ENCODE data around the gene PRKAR1A.
A peak's percentile ranks its signal among the peaks of the same experiment; 100 is the strongest.
"Not testable (repeated sequence)": the region's sequence is repeated elsewhere in the genome, so short reads cannot be mapped to it uniquely, and the experiment has no call there.

PRKAR1A gene

GRCh38 chr17:68514831-68515635 lies 2.8 kb downstream of the PRKAR1A start:
- TF ChIP-seq CTCF (IDR thresholded peaks at IDR 0.05; ENCODE audit: low read depth, low read length, poor library complexity, severe bottlenecking) (no peak), EZH2phosphoT487 (IDR thresholded peaks at IDR 0.05; ENCODE audit: borderline replicate concordance, low read length) (no peak)
- H4K20me1 ChIP-seq (ENCODE audit: control insufficient read depth, insufficient read depth, low read depth, low read length), result peaks cover 20% of the 10 kb centered on the region
- no peaks in the 10 kb centered on the region for H3K9me2 ChIP-seq (replicated peaks; ENCODE audit: control insufficient read depth, low read length)
- H3F3A ChIP-seq (ENCODE audit: control insufficient read depth, insufficient read depth), result no peaks in the 10 kb centered on the region
- H3K27me3 ChIP-seq (ENCODE audit: control insufficient read depth, low read length), result no peaks in the 10 kb centered on the region
- no peak overlapping the region for H3K27ac ChIP-seq (ENCODE audit: low read depth, low read length)
- H3K4me2 ChIP-seq (ENCODE audit: low read length), result peak overlapping the region; percentile 86
- H3K9me3 ChIP-seq (ENCODE audit: control insufficient read depth, insufficient read depth, low read length), result no peaks in the 10 kb centered on the region
- H3K79me2 ChIP-seq (ENCODE audit: control insufficient read depth, low read length), result peaks cover 67% of the 10 kb centered on the region
- peaks cover 32% of the 10 kb centered on the region for H3K4me1 ChIP-seq (ENCODE audit: control insufficient read depth, low read length)
- H3K4me3 ChIP-seq (ENCODE audit: low read length), result peak overlapping the region; percentile 88
- peaks cover 76% of the 10 kb centered on the region for H3K36me3 ChIP-seq (ENCODE audit: control insufficient read depth, low read length)

- Histone ChIP-seq H3K27me3 (ENCODE audit: control insufficient read depth, low read length) (no peaks in the 10 kb centered on the region), H3K4me3 (ENCODE audit: low read length) (no peak overlapping the region), H3K27ac (ENCODE audit: low read depth, low read length) (no peak overlapping the region), H4K20me1 (ENCODE audit: control insufficient read depth, insufficient read depth, low read depth, low read length) (peaks cover 20% of the 10 kb centered on the region), H3K79me2 (ENCODE audit: control insufficient read depth, low read length) (peaks cover 72% of the 10 kb centered on the region), H3K36me3 (ENCODE audit: control insufficient read depth, low read length) (peaks cover 76% of the 10 kb centered on the region), H3K4me1 (ENCODE audit: control insufficient read depth, low read length) (peaks cover 17% of the 10 kb centered on the region), H3K9me2 (replicated peaks; ENCODE audit: control insufficient read depth, low read length) (no peaks in the 10 kb centered on the region), H3F3A (ENCODE audit: control insufficient read depth, insufficient read depth) (no peaks in the 10 kb centered on the region), H3K4me2 (ENCODE audit: low read length) (no peak overlapping the region), H3K9me3 (ENCODE audit: control insufficient read depth, insufficient read depth, low read length) (no peaks in the 10 kb centered on the region)
- TF ChIP-seq CTCF (IDR thresholded peaks at IDR 0.05; ENCODE audit: low read depth, low read length, poor library complexity, severe bottlenecking) (no peak), EZH2phosphoT487 (IDR thresholded peaks at IDR 0.05; ENCODE audit: borderline replicate concordance, low read length) (no peak)
Measured at GRCh38 chr17:68516732-68517131, 4.5 kb downstream of the PRKAR1A start.

DNA sequence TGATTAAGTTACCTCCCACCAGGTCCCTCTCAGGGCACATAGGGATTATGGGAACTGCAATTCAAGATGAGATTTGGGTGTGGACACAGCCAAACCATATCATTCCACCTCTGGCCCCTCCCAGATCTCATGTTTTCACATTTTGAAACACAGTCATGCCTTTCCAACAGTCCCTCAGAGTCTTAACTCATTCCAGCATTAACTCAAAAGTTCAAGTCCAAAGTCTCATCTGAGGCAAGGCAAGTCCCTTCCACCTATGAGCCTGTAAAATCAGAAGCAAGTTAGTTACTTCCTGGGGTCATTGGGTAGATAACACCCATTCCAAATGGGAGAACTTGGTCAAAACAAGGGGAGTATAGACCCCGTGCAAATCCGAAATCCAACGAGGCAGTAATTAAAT lies 5.4 kb downstream of the PRKAR1A start:
- H3K36me3 ChIP-seq (ENCODE audit: control insufficient read depth, low read length), result peaks cover 82% of the 10 kb centered on the region
- H3K4me3 ChIP-seq (ENCODE audit: low read length); H3F3A ChIP-seq (ENCODE audit: control insufficient read depth, insufficient read depth); H3K9me3 ChIP-seq (ENCODE audit: control insufficient read depth, insufficient read depth, low read length); H3K27ac ChIP-seq (ENCODE audit: low read depth, low read length); H3K4me2 ChIP-seq (ENCODE audit: low read length); H3K9me2 ChIP-seq (replicated peaks; ENCODE audit: control insufficient read depth, low read length); H3K27me3 ChIP-seq (ENCODE audit: control insufficient read depth, low read length): not testable (repeated sequence)
- peaks cover 20% of the 10 kb centered on the region for H4K20me1 ChIP-seq (ENCODE audit: control insufficient read depth, insufficient read depth, low read depth, low read length)
- peaks cover 17% of the 10 kb centered on the region for H3K4me1 ChIP-seq (ENCODE audit: control insufficient read depth, low read length)
- H3K79me2 ChIP-seq (ENCODE audit: control insufficient read depth, low read length), result peaks cover 68% of the 10 kb centered on the region

GRCh38 chr17:68518063-68518815 lies 6.0 kb downstream of the PRKAR1A start:
- peaks cover 81% of the 10 kb centered on the region for H3K36me3 ChIP-seq (ENCODE audit: control insufficient read depth, low read length)
- no peak overlapping the region for H3K4me3 ChIP-seq (ENCODE audit: low read length)
- no peaks in the 10 kb centered on the region for H3K9me2 ChIP-seq (replicated peaks; ENCODE audit: control insufficient read depth, low read length)
- no peak overlapping the region for H3K27ac ChIP-seq (ENCODE audit: low read depth, low read length)
- no peaks in the 10 kb centered on the region for H3K27me3 ChIP-seq (ENCODE audit: control insufficient read depth, low read length)
- H3K4me2 ChIP-seq (ENCODE audit: low read length), result no peak overlapping the region
- no peak for TF ChIP-seq EZH2phosphoT487 (IDR thresholded peaks at IDR 0.05; ENCODE audit: borderline replicate concordance, low read length)
- TF ChIP-seq CTCF (IDR thresholded peaks at IDR 0.05; ENCODE audit: low read depth, low read length, poor library complexity, severe bottlenecking), result no peak
- peaks cover 16% of the 10 kb centered on the region for H4K20me1 ChIP-seq (ENCODE audit: control insufficient read depth, insufficient read depth, low read depth, low read length)
- H3K4me1 ChIP-seq (ENCODE audit: control insufficient read depth, low read length), result peaks cover 17% of the 10 kb centered on the region
- no peaks in the 10 kb centered on the region for H3K9me3 ChIP-seq (ENCODE audit: control insufficient read depth, insufficient read depth, low read length)
- H3F3A ChIP-seq (ENCODE audit: control insufficient read depth, insufficient read depth), result no peaks in the 10 kb centered on the region
- peaks cover 62% of the 10 kb centered on the region for H3K79me2 ChIP-seq (ENCODE audit: control insufficient read depth, low read length)

DNA sequence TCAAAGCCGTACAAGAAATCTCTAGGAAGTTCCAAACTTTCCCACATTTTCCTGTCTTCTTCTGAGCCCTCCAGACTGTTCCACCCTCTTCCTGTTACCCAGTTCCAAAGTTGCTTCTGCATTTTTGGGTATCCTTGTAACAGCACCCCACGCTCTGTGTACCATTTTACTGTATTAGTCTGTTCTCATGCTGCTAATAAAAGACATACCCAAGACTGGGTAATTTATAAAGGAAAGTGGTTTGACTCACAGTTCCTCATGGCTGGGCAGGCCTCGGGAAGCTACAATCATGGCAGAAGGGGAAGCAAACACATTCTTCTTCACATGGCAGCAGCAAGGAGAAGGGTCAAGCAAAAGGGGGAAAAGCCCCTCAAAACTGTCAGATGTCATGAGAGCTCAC lies 6.8 kb downstream of the PRKAR1A start:
- H3K4me3 ChIP-seq (ENCODE audit: low read length); H3K27ac ChIP-seq (ENCODE audit: low read depth, low read length); H3F3A ChIP-seq (ENCODE audit: control insufficient read depth, insufficient read depth); H3K9me2 ChIP-seq (replicated peaks; ENCODE audit: control insufficient read depth, low read length); H3K4me2 ChIP-seq (ENCODE audit: low read length); H3K4me1 ChIP-seq (ENCODE audit: control insufficient read depth, low read length); H3K27me3 ChIP-seq (ENCODE audit: control insufficient read depth, low read length); H4K20me1 ChIP-seq (ENCODE audit: control insufficient read depth, insufficient read depth, low read depth, low read length); H3K9me3 ChIP-seq (ENCODE audit: control insufficient read depth, insufficient read depth, low read length): not testable (repeated sequence)
- Histone ChIP-seq H3K36me3 (ENCODE audit: control insufficient read depth, low read length) (peaks cover 82% of the 10 kb centered on the region), H3K79me2 (ENCODE audit: control insufficient read depth, low read length) (peaks cover 54% of the 10 kb centered on the region)

Data from DOHH2 (cell line).